DOHH2 (cell line): ENCODE results near the gene SEPTIN6.
"Not testable (repeated sequence)": the region's sequence is repeated elsewhere in the genome, so short reads cannot be mapped to it uniquely, and the experiment has no call there.

ENCODE experiments used
- H3F3A ChIP-seq: fragments of 200-600 bp; sonication (generic), shearing (Covaris generic); 2 replicates; pipeline ENCODE4 v1.6.0; 2016; ENCODE audit warnings: antibody characterized with exemption, mild to moderate bottlenecking; ENCODE audit not compliant: control insufficient read depth, insufficient read depth
- H3K27ac ChIP-seq: fragments of 200-600 bp; sonication (generic); 2 replicates; pipeline ENCODE4 v1.5.1; 2014; ENCODE audit warnings: low read depth, mild to moderate bottlenecking, low read length, moderate library complexity
- H3K27me3 ChIP-seq: fragments of 200-600 bp; sonication (generic); 2 replicates; pipeline ENCODE4 v1.6.1; 2014; ENCODE audit warnings: mild to moderate bottlenecking, low read length, mixed read lengths; ENCODE audit not compliant: control insufficient read depth
- H3K36me3 ChIP-seq: fragments of 200-600 bp; sonication (generic); 2 replicates; pipeline ENCODE4 v1.6.1; 2014; ENCODE audit warnings: mild to moderate bottlenecking, low read length, moderate library complexity, mixed read lengths; ENCODE audit not compliant: control insufficient read depth
- H3K4me1 ChIP-seq: fragments of 200-600 bp; sonication (generic); 2 replicates; pipeline ENCODE4 v1.6.1; 2014; ENCODE audit warnings: mild to moderate bottlenecking, low read length, mixed read lengths; ENCODE audit not compliant: control insufficient read depth
- H3K4me2 ChIP-seq: fragments of 200-600 bp; sonication (generic); 2 replicates; pipeline ENCODE4 v1.6.0; 2014; ENCODE audit warnings: mild to moderate bottlenecking, low read length, moderate library complexity
- H3K4me3 ChIP-seq: fragments of 200-600 bp; sonication (generic); 2 replicates; pipeline ENCODE4 v1.5.1; 2014; ENCODE audit warnings: mild to moderate bottlenecking, low read length, mixed read lengths
- H3K79me2 ChIP-seq: fragments of 200-600 bp; sonication (generic); 2 replicates; pipeline ENCODE4 v1.6.1; 2014; ENCODE audit warnings: mild to moderate bottlenecking, low read length, mixed read lengths; ENCODE audit not compliant: control insufficient read depth
- H3K9me2 ChIP-seq: fragments of 200-600 bp; sonication (generic); replicated peaks from 2 replicates; pipeline ENCODE4 v1.6.1; 2014; ENCODE audit warnings: mild to moderate bottlenecking, low read length, mixed read lengths; ENCODE audit not compliant: control insufficient read depth
- H3K9me3 ChIP-seq: fragments of 200-600 bp; sonication (generic); 2 replicates; pipeline ENCODE4 v1.6.1; 2014; ENCODE audit warnings: antibody characterized with exemption, low read length, mixed read lengths; ENCODE audit not compliant: control insufficient read depth, insufficient read depth
- H4K20me1 ChIP-seq: fragments of 200-600 bp; sonication (generic); 2 replicates; pipeline ENCODE4 v1.6.0; 2014; ENCODE audit warnings: low read depth, mild to moderate bottlenecking, antibody characterized with exemption, low read length, moderate library complexity; ENCODE audit not compliant: control insufficient read depth, insufficient read depth
- CTCF ChIP-seq: fragments of 200-600 bp; sonication (generic); IDR thresholded peaks from one replicate; pipeline ENCODE4 v1.5.1; 2014; ENCODE audit warnings: antibody characterized with exemption, mild to moderate bottlenecking, low read depth, low read length; ENCODE audit not compliant: poor library complexity, severe bottlenecking
- EZH2phosphoT487 ChIP-seq: fragments of 200-600 bp; sonication (generic); IDR thresholded peaks from 2 replicates; pipeline ENCODE4 v1.6.1; 2017; ENCODE audit warnings: borderline replicate concordance, mild to moderate bottlenecking, antibody characterized with exemption, low read length, moderate library complexity, mixed read lengths

The SEPTIN6 gene

DNA sequence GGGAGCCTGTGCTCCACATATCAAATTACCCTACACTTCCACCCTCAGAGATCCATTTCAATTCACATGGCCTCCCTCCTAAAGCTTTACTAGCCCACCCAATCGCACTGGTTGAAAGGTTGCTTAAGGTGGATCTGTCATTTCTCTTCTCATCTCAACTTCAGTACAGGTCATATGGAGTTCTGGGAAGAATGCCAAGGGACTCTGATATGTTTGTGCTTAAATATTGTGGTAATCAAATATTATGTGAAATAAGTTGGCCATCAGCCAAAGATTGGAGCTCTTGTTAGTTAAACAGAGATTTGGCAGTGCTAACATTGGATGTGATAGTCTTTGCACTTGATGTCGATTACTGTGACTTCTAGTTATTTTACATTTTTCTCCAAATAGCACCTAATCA, 20.5 kb downstream of the SEPTIN6 start:
- no peak overlapping the region for H3K4me3 ChIP-seq
- peaks cover 54% of the 10 kb centered on the region for H3K79me2 ChIP-seq
- TF ChIP-seq EZH2phosphoT487 (no peak), CTCF (no peak)
- peaks cover 57% of the 10 kb centered on the region for H3K36me3 ChIP-seq
- H3K4me1 ChIP-seq, result peaks cover 17% of the 10 kb centered on the region
- H3K27ac ChIP-seq, result no peak overlapping the region
- H3K27me3 ChIP-seq, result no peaks in the 10 kb centered on the region
- no peaks in the 10 kb centered on the region for H4K20me1 ChIP-seq
- no peaks in the 10 kb centered on the region for H3K9me2 ChIP-seq
- H3K4me2 ChIP-seq, result no peak overlapping the region
- H3F3A ChIP-seq, result no peaks in the 10 kb centered on the region
- H3K9me3 ChIP-seq, result no peaks in the 10 kb centered on the region

DNA sequence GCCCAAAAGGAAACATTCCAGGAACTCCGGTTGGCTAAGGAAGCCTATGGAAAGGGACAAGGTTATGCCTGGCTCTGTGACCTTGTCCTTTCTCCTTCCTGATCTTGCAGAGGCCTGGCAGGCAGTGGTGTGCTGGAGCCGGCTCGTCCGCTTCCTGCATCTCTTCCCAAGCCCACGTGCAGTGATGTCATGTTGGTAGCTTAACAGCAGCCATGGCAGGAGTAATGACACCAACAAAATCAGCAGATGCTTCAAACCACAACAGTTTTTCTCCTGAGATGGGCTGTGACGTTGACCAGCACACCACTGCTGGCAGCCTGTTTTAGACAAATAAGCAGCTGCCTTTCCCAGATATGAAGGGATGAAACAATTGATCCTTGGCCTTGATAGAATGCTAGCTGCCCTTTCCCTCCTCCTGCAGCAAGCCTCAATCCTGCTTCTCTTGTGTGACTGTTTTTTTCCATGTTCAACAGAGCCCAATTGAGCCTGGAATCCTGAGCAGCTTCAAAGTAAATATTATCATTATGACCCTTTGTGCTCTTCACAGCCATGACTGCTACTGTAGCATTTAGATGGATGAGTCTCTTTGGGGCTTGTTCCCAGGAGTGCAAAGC, 23.4 kb downstream of the SEPTIN6 start:
- H3K4me2 ChIP-seq, result no peak overlapping the region
- peaks cover 35% of the 10 kb centered on the region for H3K4me1 ChIP-seq
- peaks cover 9% of the 10 kb centered on the region; the same call in 1 of the 2 replicates for H3F3A ChIP-seq
- no peaks in the 10 kb centered on the region for H3K9me2 ChIP-seq
- H3K27ac ChIP-seq, result peak overlapping the region; percentile 21; the same call in 1 of the 2 replicates
- no peaks in the 10 kb centered on the region for H3K27me3 ChIP-seq
- no peaks in the 10 kb centered on the region for H3K9me3 ChIP-seq
- TF ChIP-seq EZH2phosphoT487 (no peak), CTCF (no peak)
- H4K20me1 ChIP-seq, result no peaks in the 10 kb centered on the region
- H3K4me3 ChIP-seq, result no peak overlapping the region
- peaks cover 45% of the 10 kb centered on the region for H3K36me3 ChIP-seq
- peaks cover 42% of the 10 kb centered on the region for H3K79me2 ChIP-seq

DNA sequence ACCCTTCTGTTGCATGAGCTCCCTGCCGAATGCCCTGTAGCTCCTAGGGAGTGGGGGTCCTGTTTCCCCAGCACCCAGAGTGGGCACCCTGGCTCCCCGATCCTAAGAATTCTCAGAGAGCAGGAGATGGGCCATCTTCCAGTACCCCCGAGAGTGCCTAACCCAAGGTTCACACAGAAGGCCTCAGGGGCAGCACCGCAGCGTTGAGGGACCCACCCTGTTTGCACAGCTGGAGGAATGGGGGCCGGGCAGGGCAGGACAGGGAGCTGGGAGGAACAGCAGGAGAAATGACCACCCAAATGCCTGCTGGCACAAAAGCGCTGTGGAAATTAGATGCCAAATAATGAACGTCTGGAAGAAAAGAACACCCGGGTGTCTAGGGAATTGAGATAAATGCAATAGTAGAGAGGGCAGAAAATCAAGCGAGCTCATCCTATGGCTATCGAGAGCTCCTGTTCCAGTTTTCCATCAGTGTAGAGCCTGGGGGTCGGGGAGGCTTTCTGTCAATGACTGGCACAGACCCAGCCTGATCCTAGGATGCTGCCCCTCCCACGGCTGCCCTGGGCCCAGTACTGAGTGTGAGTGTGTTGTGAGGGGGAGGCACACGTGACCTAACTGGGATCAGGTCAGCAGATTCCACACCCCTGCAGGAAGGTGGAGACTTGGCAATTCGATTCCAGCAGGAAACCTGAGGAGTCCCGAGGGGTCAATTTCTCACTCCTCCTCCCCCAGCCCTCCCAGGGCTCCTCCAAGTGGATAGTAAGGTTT, 25.7 kb downstream of the SEPTIN6 start:
- H4K20me1 ChIP-seq, result no peaks in the 10 kb centered on the region
- TF ChIP-seq CTCF (no peak), EZH2phosphoT487 (no peak)
- H3K4me3 ChIP-seq, result peak overlapping the region; percentile 58
- no peaks in the 10 kb centered on the region for H3K9me2 ChIP-seq
- H3K27ac ChIP-seq, result peak overlapping the region; percentile 96
- peaks cover 41% of the 10 kb centered on the region for H3K79me2 ChIP-seq
- H3F3A ChIP-seq, result peaks cover 9% of the 10 kb centered on the region; the same call in 1 of the 2 replicates
- H3K4me1 ChIP-seq, result peaks cover 37% of the 10 kb centered on the region
- H3K36me3 ChIP-seq, result peaks cover 52% of the 10 kb centered on the region
- H3K9me3 ChIP-seq, result no peaks in the 10 kb centered on the region
- H3K4me2 ChIP-seq, result peak overlapping the region; percentile 79
- H3K27me3 ChIP-seq, result no peaks in the 10 kb centered on the region

GRCh38 chrX:119664877-119665276, 28.1 kb downstream of the SEPTIN6 start:
- H3K27ac ChIP-seq, result peak overlapping the region; percentile 96
- peak overlapping the region; percentile 63 for H3K4me3 ChIP-seq
- H4K20me1 ChIP-seq, H3K9me2 ChIP-seq, H3K27me3 ChIP-seq, H3K9me3 ChIP-seq, H3F3A ChIP-seq: not testable (repeated sequence)
- peak overlapping the region; percentile 79 for H3K4me2 ChIP-seq
- peaks cover 36% of the 10 kb centered on the region for H3K4me1 ChIP-seq
- H3K79me2 ChIP-seq, result peaks cover 32% of the 10 kb centered on the region
- peaks cover 56% of the 10 kb centered on the region for H3K36me3 ChIP-seq
